22Rv1 (cell line): ENCODE measurements around the gene IGSF21.

Source experiments
- H3K27ac ChIP-seq: fragments of 450-650 bp; 2 replicates; pipeline ENCODE4 v1.5.1; 2017
- ZFX ChIP-seq: fragments of 450-650 bp; IDR thresholded peaks from 2 replicates; pipeline ENCODE4 v1.6.1; 2017; ENCODE audit warnings: antibody characterized with exemption, borderline replicate concordance
- TF ChIP-seq, protein P1 (sequence below): fragments of 450-650 bp; IDR thresholded peaks from 2 replicates; pipeline ENCODE4 v1.5.1; 2017; ENCODE audit warnings: mild to moderate bottlenecking

Gene IGSF21

DNA sequence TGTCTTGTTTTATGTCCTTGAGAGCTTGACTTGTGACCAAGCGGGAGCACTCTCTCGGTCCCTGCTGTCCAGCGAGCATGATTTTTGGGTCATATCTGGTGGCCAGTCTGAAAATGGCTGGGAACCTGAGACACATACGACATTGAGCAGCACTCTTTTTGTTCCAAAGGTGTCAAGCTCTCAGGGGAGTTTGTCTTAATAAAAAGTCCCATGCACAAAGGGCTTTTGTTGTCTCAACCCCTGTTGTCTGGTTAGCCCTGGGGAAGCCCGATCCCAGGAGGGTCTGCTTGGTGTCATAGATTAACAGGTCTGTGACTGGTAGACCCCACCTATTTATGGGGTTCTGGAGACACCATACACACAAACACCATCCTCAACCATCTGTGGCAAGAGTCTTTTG lies 315.4 kb downstream of the IGSF21 start:
- no peak for TF ChIP-seq ZFX
- TF ChIP-seq, protein P1, sequence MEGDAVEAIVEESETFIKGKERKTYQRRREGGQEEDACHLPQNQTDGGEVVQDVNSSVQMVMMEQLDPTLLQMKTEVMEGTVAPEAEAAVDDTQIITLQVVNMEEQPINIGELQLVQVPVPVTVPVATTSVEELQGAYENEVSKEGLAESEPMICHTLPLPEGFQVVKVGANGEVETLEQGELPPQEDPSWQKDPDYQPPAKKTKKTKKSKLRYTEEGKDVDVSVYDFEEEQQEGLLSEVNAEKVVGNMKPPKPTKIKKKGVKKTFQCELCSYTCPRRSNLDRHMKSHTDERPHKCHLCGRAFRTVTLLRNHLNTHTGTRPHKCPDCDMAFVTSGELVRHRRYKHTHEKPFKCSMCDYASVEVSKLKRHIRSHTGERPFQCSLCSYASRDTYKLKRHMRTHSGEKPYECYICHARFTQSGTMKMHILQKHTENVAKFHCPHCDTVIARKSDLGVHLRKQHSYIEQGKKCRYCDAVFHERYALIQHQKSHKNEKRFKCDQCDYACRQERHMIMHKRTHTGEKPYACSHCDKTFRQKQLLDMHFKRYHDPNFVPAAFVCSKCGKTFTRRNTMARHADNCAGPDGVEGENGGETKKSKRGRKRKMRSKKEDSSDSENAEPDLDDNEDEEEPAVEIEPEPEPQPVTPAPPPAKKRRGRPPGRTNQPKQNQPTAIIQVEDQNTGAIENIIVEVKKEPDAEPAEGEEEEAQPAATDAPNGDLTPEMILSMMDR = no peak
- no peak overlapping the region for H3K27ac ChIP-seq

DNA sequence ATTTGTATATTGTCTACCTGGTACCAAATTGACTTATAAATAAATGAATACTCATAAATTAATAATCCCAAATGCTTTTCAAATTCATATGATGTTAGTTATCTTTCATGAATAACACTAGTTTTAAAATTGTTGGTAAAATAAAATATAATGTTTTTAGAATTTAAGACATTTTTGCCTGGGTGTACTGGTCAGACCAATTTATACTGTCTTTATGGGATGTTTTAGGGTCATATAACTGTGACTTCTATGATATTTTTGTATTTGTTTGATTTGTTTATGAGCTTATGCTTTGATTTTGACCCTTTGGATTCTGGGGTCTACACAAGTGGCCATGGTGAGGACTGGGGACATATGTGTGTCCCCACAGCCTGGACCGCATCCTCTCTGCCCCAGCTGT lies 319.0 kb downstream of the IGSF21 start:
- no peak overlapping the region for H3K27ac ChIP-seq
- no peak for TF ChIP-seq ZFX
- TF ChIP-seq, protein P1 = no peak
